ENCODE measurements around the gene ST7.
A peak's percentile ranks its signal among the peaks of the same experiment; 100 is the strongest.

- TF ChIP-seq, protein P1, sequence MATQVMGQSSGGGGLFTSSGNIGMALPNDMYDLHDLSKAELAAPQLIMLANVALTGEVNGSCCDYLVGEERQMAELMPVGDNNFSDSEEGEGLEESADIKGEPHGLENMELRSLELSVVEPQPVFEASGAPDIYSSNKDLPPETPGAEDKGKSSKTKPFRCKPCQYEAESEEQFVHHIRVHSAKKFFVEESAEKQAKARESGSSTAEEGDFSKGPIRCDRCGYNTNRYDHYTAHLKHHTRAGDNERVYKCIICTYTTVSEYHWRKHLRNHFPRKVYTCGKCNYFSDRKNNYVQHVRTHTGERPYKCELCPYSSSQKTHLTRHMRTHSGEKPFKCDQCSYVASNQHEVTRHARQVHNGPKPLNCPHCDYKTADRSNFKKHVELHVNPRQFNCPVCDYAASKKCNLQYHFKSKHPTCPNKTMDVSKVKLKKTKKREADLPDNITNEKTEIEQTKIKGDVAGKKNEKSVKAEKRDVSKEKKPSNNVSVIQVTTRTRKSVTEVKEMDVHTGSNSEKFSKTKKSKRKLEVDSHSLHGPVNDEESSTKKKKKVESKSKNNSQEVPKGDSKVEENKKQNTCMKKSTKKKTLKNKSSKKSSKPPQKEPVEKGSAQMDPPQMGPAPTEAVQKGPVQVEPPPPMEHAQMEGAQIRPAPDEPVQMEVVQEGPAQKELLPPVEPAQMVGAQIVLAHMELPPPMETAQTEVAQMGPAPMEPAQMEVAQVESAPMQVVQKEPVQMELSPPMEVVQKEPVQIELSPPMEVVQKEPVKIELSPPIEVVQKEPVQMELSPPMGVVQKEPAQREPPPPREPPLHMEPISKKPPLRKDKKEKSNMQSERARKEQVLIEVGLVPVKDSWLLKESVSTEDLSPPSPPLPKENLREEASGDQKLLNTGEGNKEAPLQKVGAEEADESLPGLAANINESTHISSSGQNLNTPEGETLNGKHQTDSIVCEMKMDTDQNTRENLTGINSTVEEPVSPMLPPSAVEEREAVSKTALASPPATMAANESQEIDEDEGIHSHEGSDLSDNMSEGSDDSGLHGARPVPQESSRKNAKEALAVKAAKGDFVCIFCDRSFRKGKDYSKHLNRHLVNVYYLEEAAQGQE (IDR thresholded peaks at IDR 0.05; ENCODE audit: insufficient read depth in 1 of 2, low read depth in 2 of 2, low read length in 1 of 2) = no peak
- no peak for TF ChIP-seq POLR2AphosphoS5 (IDR thresholded peaks at IDR 0.05; ENCODE audit: low read depth, low read length)
- peak; percentile 74; the same call in 1 of the 2 replicates for TF ChIP-seq CTCF (IDR thresholded peaks at IDR 0.05)
- no peak for TF ChIP-seq SIN3A (IDR thresholded peaks at IDR 0.05; ENCODE audit: borderline replicate concordance, insufficient read depth, low read depth, low read length)
- no peak for TF ChIP-seq TCF7L2 (IDR thresholded peaks at IDR 0.05; ENCODE audit: low read depth, low read length)
These were observed 174.4 kb downstream of the ST7 start for GRCh38 chr7:117127585-117128168.

Measured in Panc1 (cell line).